Spleen (tissue), 7 donors: ENCODE measurements around the gene OXCT2.

Source experiments
- CTCF ChIP-seq, 11 experiments: fragments of 200-600 bp in 7 of 11; fragments of 450-650 bp in 4 of 11; sonication (generic) in 4 of 11; IDR thresholded peaks in 8 of 11; conservative IDR thresholded peaks in 3 of 11; 1 replicate in 7 of 11; 2 replicates in 4 of 11; pipeline versions ENCODE4 v1.4.0 to v1.8.0; 2016 to 2021; ENCODE audit warnings: antibody characterized with exemption in 11 of 11, inconsistent platforms in 4 of 11, mild to moderate bottlenecking in 1 of 11
- POLR2AphosphoS5 ChIP-seq, 3 donors: sonication (generic); formaldehyde crosslinking; IDR thresholded peaks; one replicate each; pipeline ENCODE4 v1.5.1; 2017; ENCODE audit warnings: antibody characterized with exemption in 3 of 3
- donor health status: DM: no; HTN: no; CAD: no; lungs with moderate emphysema.
- donor health status: DM: no; HTN: no; CAD: no.
- donor health status: DM: no; HTN: no; CAD: no.

- TF ChIP-seq CTCF (IDR thresholded peaks at IDR 0.05 in 8 of 11, conservative IDR thresholded peaks at IDR 0.05 in 3 of 11) (no peak), POLR2AphosphoS5 (IDR thresholded peaks at IDR 0.05) (no peak)
Measured at GRCh38 chr1:39758556-39759435, 12.4 kb downstream of the OXCT2 start.
